ENCODE data around the gene CBX8. TPM values are rescaled to one million over a fixed set of nuclear protein-coding genes. Genes with fewer than 3 reads are reported as not detected.

CBX8 gene
- total RNA-seq, 1 experiment from 2014 or later = 11.3 TPM

- no peak for ATAC-seq
- 0 out of 2 replicates have a peak, but pooled peaks cover 3% of the 10 kb centered on the region for H3K27me3 ChIP-seq (ENCODE audit: low read length)
- CTCF ChIA-PET = interaction anchor here (2.1 kb wide), 1 partner anchor 65 kb away, joined by 6 read pairs; no protein-coding TSS in a partner anchor
- no TSS peak for BruUV-seq (replicated peaks)
- intact Hi-C loops (cut with micrococcal nuclease) = loop anchor here (5.0 to 10.0 kb wide), 2 partner anchors 92 to 174 kb away; partner anchors contain the start of gene CBX4
- no peak overlapping the region for H3K9ac ChIP-seq (ENCODE audit: low read length)
- H3K36me3 ChIP-seq (ENCODE audit: low read depth, low read length) = no peaks in the 10 kb centered on the region
- TF ChIP-seq EZH2 (IDR thresholded peaks at IDR 0.05; ENCODE audit: low read length, unreplicated experiment) = no peak
- no peak for TF ChIP-seq CTCF (conservative IDR thresholded peaks at IDR 0.05; ENCODE audit: low read depth, low read length)
- TF ChIP-seq EZH2phosphoT487 (IDR thresholded peaks at IDR 0.05; ENCODE audit: borderline replicate concordance, low read length) = no peak
- H4K20me1 ChIP-seq (ENCODE audit: low read length) = no peaks in the 10 kb centered on the region
- peaks cover 38% of the 10 kb centered on the region for H3K4me1 ChIP-seq (ENCODE audit: insufficient read depth, low read length)
- POLR2A ChIA-PET (ENCODE audit: unreplicated experiment) = interaction anchor here (0.5 kb wide), 1 partner anchor 10 kb away, joined by 3 read pairs; no protein-coding TSS in a partner anchor
- H3K9me2 ChIP-seq (replicated peaks; ENCODE audit: low read length) = no peaks in the 10 kb centered on the region
- no peak overlapping the region for H3K27ac ChIP-seq (ENCODE audit: low read length)
- no peak overlapping the region for H3K4me3 ChIP-seq (ENCODE audit: low read length)
- H3K79me2 ChIP-seq (ENCODE audit: low read length) = no peaks in the 10 kb centered on the region
- H2AFZ ChIP-seq (ENCODE audit: low read length) = no peak overlapping the region
- DNase-seq = no peak
- H3K9me3 ChIP-seq (ENCODE audit: low read length) = no peaks in the 10 kb centered on the region
- no peak overlapping the region for H3K4me2 ChIP-seq (ENCODE audit: low read length)
- no peaks in the 10 kb centered on the region for H3F3A ChIP-seq (ENCODE audit: low read length, unreplicated experiment)
Measured at GRCh38 chr17:79742951-79743476, 53.9 kb downstream of the CBX8 start.

GRCh38 chr17:79742589-79742918, 54.3 kb downstream of the CBX8 start:
- peak overlapping the region; percentile 87; the same call in 1 of the 2 replicates for H3K4me2 ChIP-seq (ENCODE audit: low read length)
- no peak overlapping the region for H2AFZ ChIP-seq (ENCODE audit: low read length)
- H3K4me1 ChIP-seq (ENCODE audit: insufficient read depth, low read length) = peaks cover 38% of the 10 kb centered on the region
- intact Hi-C loops (cut with micrococcal nuclease) = loop anchor here (5.0 to 10.0 kb wide), 2 partner anchors 92 to 175 kb away; partner anchors contain the start of gene CBX4
- no peak overlapping the region for H3K4me3 ChIP-seq (ENCODE audit: low read length)
- no peaks in the 10 kb centered on the region for H4K20me1 ChIP-seq (ENCODE audit: low read length)
- H3K27me3 ChIP-seq (ENCODE audit: low read length) = 0 out of 2 replicates have a peak, but pooled peaks cover under 1% of the 10 kb centered on the region
- H3K27ac ChIP-seq (ENCODE audit: low read length) = no peak overlapping the region
- H3K9me3 ChIP-seq (ENCODE audit: low read length) = no peaks in the 10 kb centered on the region
- no peak for ATAC-seq
- no TSS peak for BruUV-seq (replicated peaks)
- TF ChIP-seq CTCF (conservative IDR thresholded peaks at IDR 0.05; ENCODE audit: low read depth, low read length) = no peak
- TF ChIP-seq EZH2phosphoT487 (IDR thresholded peaks at IDR 0.05; ENCODE audit: borderline replicate concordance, low read length) = no peak
- TF ChIP-seq EZH2 (IDR thresholded peaks at IDR 0.05; ENCODE audit: low read length, unreplicated experiment) = no peak
- no peak for DNase-seq
- no peaks in the 10 kb centered on the region for H3K36me3 ChIP-seq (ENCODE audit: low read depth, low read length)
- no peaks in the 10 kb centered on the region for H3K79me2 ChIP-seq (ENCODE audit: low read length)
- ChIA-PET CTCF (interaction anchor here (0.6 to 2.1 kb wide), 8 partner anchors 20 to 744 kb away, joined by 3 to 6 read pairs (median 4); no protein-coding TSS in a partner anchor), POLR2A (ENCODE audit: unreplicated experiment) (interaction anchor here (0.6 to 0.7 kb wide), 2 partner anchors 165 to 249 kb away, joined by 5 read pairs; no protein-coding TSS in a partner anchor)
- no peak overlapping the region for H3K9ac ChIP-seq (ENCODE audit: low read length)
- no peaks in the 10 kb centered on the region for H3F3A ChIP-seq (ENCODE audit: low read length, unreplicated experiment)
- no peaks in the 10 kb centered on the region for H3K9me2 ChIP-seq (replicated peaks; ENCODE audit: low read length)

Other genes with a start within 250 kb of the CBX8 start
- gene RBFOX3, start 186.0 kb downstream of the CBX8 start, total RNA-seq (2014; rRNA removed) = not detected in 2 replicates
- not detected in 2 replicates for gene ENPP7, start 66.1 kb downstream of the CBX8 start, total RNA-seq (2014; rRNA removed)
- 39.2 and 43.9 TPM in 2 replicates for gene CBX2, start 18.9 kb downstream of the CBX8 start, total RNA-seq (2014; rRNA removed)
- gene CBX4, start 42.4 kb upstream of the CBX8 start, total RNA-seq (2014; rRNA removed) = 53.5 and 75.4 TPM in 2 replicates
- gene TBC1D16, start 238.8 kb upstream of the CBX8 start, total RNA-seq (2014; rRNA removed) = 23.7 and 24.6 TPM in 2 replicates
- 5.3 and 7.5 TPM in 2 replicates for gene CCDC40, start 239.6 kb upstream of the CBX8 start, total RNA-seq (2014; rRNA removed)